CD4-positive, alpha-beta T cell (primary cell): Measurements from ENCODE around the gene CDC42. TPM values are rescaled to one million over a fixed set of nuclear protein-coding genes. Genes with fewer than 3 reads are reported as not detected.
"Not testable (repeated sequence)": the region's sequence is repeated elsewhere in the genome, so short reads cannot be mapped to it uniquely, and the experiment has no call there.

Experiments used
- ATAC-seq: fragments of 200-7000 bp; cut with Tn5 transposase; one replicate; pipeline ENCODE4 v1.10.0; 2022; ENCODE audit warnings: mild to moderate bottlenecking; ENCODE audit not compliant: poor library complexity
- CTCF ChIA-PET: fragments of 350-600 bp; sonication (Branson Sonifier 250); formaldehyde crosslinking; loops from one replicate; lab custom pipeline; 2021; ENCODE audit warnings: antibody characterized with exemption, inconsistent platforms; lab: Charles Lee
- POLR2A ChIA-PET: fragments of 350-600 bp; sonication (Branson Sonifier 250); formaldehyde crosslinking; loops from one replicate; lab custom pipeline; 2021; ENCODE audit warnings: antibody characterized with exemption, inconsistent platforms; lab: Charles Lee
- DNase-seq, 14 experiments: peaks; one replicate each; pipeline ENCODE4 v3.0.0-alpha.2; 2013 to 2020; ENCODE audit warnings: mixed read lengths in 2 of 14
- H3K27ac ChIP-seq, 2 donors: one replicate each; pipeline versions ENCODE4 v1.5.1 to v1.7.0; 2013; ENCODE audit warnings: low read length in 2 of 2, low read depth in 1 of 2, mild to moderate bottlenecking in 1 of 2
- H3K27me3 ChIP-seq, 2 experiments: 1 replicate in 1 of 2; 2 replicates in 1 of 2; pipeline versions ENCODE4 v1.6.1 to v1.7.0; 2013; ENCODE audit warnings: low read length in 2 of 2, control low read depth in 1 of 2, mild to moderate bottlenecking in 1 of 2, moderate library complexity in 1 of 2; ENCODE audit not compliant: insufficient read depth in 2 of 2, control insufficient read depth in 1 of 2
- H3K36me3 ChIP-seq: one replicate; pipeline ENCODE4 v1.6.1; 2013; ENCODE audit warnings: low read length, control low read depth; ENCODE audit not compliant: insufficient read depth
- H3K4me1 ChIP-seq: one replicate; pipeline ENCODE4 v1.6.1; 2013; ENCODE audit warnings: low read length, control low read depth; ENCODE audit not compliant: insufficient read depth
- H3K4me3 ChIP-seq: one replicate; pipeline ENCODE4 v1.5.1; 2013; ENCODE audit warnings: mild to moderate bottlenecking, low read length, moderate library complexity
- H3K9me3 ChIP-seq, 2 experiments: 1 replicate in 1 of 2; 2 replicates in 1 of 2; pipeline versions ENCODE4 v1.6.1 to v1.7.0; 2013; ENCODE audit warnings: low read length in 2 of 2, mild to moderate bottlenecking in 2 of 2, control low read depth in 1 of 2, moderate library complexity in 1 of 2; ENCODE audit not compliant: control insufficient read depth in 1 of 2, insufficient read depth in 1 of 2
- H3K27ac Mint-ChIP-seq: one replicate; pipeline ENCODE4 v1.8.0; 2020; ENCODE audit warnings: mixed read lengths
- H3K27me3 Mint-ChIP-seq: one replicate; pipeline ENCODE4 v1.8.0; 2021; ENCODE audit warnings: mixed read lengths
- H3K36me3 Mint-ChIP-seq: one replicate; pipeline ENCODE4 v1.8.0; 2021; ENCODE audit warnings: low read depth, mixed read lengths
- H3K4me1 Mint-ChIP-seq: one replicate; pipeline ENCODE4 v1.8.0; 2021; ENCODE audit warnings: low read depth, mixed read lengths
- H3K4me3 Mint-ChIP-seq: one replicate; pipeline ENCODE4 v1.8.0; 2020; ENCODE audit warnings: mild to moderate bottlenecking, mixed read lengths
- H3K9me3 Mint-ChIP-seq: one replicate; pipeline ENCODE4 v1.8.0; 2020; ENCODE audit warnings: mixed read lengths
- CTCF ChIP-seq: fragments of 200-600 bp; IDR thresholded peaks from one replicate; pipeline ENCODE4 v1.8.0; 2022; ENCODE audit warnings: antibody characterized with exemption, mild to moderate bottlenecking
- intact Hi-C, 2 experiments: fragments of 100-400 bp; cut with DNase I in 1 of 2; cut with micrococcal nuclease in 1 of 2; formaldehyde crosslinking; loops; one replicate each; pipeline versions ENCODE4 v1.15.1 to v1.9.0; 2023 to 2025; cut with DNase I, micrococcal nuclease
- total RNA-seq, 174 experiments: library from RNA in 2 of 174; stranded (reverse) in 2 of 174; gene quantifications; one replicate each; pipeline ENCODE4 v1.2.3 and lab custom pipeline; 2021 to 2026

CDC42 gene
- total RNA-seq, 2 experiments from 2014 or later, result 375 to 379 TPM

- H3K36me3 Mint-ChIP-seq, ATAC-seq, CTCF ChIA-PET, H3K4me1 ChIP-seq, intact Hi-C loops, POLR2A ChIA-PET, H3K36me3 ChIP-seq, H3K27ac ChIP-seq, H3K27me3 Mint-ChIP-seq, H3K4me3 ChIP-seq, H3K27me3 ChIP-seq, H3K4me1 Mint-ChIP-seq, H3K9me3 ChIP-seq, H3K9me3 Mint-ChIP-seq, DNase-seq, H3K27ac Mint-ChIP-seq, H3K4me3 Mint-ChIP-seq: not testable (repeated sequence)
Measured at GRCh38 chr1:22009566-22009965, 42.9 kb upstream of the CDC42 start.

DNA sequence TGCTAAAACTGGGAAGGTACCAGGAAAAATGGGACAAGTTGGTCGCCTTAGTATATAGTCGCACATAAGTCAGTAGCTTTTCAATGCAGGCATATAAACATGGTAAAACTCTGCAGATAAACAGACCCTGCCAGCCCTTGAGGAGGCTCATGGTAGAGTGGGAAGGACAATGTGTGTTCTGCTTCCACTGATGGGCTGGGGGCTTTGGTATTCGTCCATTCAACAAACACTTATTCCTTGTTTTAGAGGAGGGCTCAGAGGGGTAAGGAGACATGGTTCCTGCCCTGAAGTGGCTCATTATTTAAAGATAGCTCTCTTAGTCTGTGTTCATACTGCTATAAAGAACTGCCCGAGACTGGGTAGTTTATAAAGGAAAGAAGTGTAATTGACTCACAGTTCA lies 39.8 kb upstream of the CDC42 start:
- H3K36me3 Mint-ChIP-seq, H3K4me3 Mint-ChIP-seq, H3K4me1 Mint-ChIP-seq, ATAC-seq, H3K4me1 ChIP-seq, H3K27ac ChIP-seq, CTCF ChIA-PET, POLR2A ChIA-PET, H3K27me3 ChIP-seq, H3K27ac Mint-ChIP-seq, intact Hi-C loops, H3K27me3 Mint-ChIP-seq, H3K9me3 Mint-ChIP-seq, H3K9me3 ChIP-seq, DNase-seq, H3K36me3 ChIP-seq, H3K4me3 ChIP-seq: not testable (repeated sequence)

- H3K27me3 ChIP-seq, H3K4me3 Mint-ChIP-seq, H3K36me3 ChIP-seq, intact Hi-C loops, H3K4me3 ChIP-seq, H3K27ac ChIP-seq, DNase-seq, H3K27ac Mint-ChIP-seq, H3K36me3 Mint-ChIP-seq, H3K9me3 ChIP-seq, H3K27me3 Mint-ChIP-seq, ATAC-seq, H3K9me3 Mint-ChIP-seq, CTCF ChIA-PET: not testable (repeated sequence)
- H3K4me1 ChIP-seq, result peaks cover 16% of the 10 kb centered on the region
- POLR2A ChIA-PET, result interaction anchor here (1.4 kb wide), 1 partner anchor 11 kb away, joined by 3 read pairs; no protein-coding TSS in a partner anchor
- H3K4me1 Mint-ChIP-seq, result peaks cover 16% of the 10 kb centered on the region
Measured at GRCh38 chr1:22014575-22015206, 37.8 kb upstream of the CDC42 start.

DNA sequence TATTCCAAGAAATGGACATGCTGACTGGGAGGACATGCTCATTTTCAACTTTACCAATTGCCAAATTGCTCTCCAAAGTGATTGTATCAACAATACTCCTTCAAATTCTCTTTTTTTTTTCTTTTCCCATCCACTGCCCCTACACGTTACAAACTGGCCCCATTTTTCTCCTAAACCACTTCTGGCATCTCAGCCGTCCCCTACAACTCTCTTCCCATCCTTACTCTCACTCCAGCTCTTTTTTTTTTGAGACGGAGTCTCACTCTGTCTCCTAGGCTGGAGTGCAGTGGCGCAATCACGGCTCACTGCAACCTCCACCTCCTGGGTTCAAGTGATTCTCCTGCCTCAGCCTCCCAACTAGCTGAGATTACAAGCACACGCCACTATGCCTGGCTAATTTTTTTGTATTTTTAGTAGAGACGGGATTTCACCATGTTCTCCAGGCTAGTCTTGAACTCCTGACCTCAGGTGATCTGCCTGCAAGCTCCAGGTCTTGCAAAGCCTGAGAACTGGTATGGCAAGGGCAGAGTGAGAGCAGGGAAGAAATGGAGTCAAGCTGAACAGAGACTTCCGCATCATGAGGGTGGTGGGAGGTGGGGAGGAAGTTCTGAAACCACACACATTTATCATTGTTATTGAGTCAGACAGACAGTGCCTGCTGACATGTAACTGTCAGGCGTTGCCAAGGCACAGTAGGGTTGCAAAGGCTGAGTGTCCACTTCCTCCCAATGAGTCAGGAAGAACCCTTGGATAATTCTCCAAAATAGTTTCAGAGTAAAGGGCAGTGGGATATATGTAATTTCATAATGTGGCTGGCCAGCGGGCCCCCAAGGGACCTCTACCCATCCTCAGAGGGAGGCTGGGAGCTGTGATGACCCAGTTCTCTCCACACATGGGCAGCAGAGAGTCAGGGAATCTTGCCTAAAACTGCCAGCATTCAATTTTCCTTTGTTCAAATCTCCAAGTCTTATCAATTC lies 33.6 kb upstream of the CDC42 start:
- intact Hi-C loops, result no loop called here
- Histone ChIP-seq H3K36me3 (no peaks in the 10 kb centered on the region), H3K4me1 (peaks cover 43% of the 10 kb centered on the region), H3K27ac (peak overlapping the region in 1 of 2 donors; percentile 65), H3K9me3 (no peaks in the 10 kb centered on the region), H3K27me3 (no peaks in the 10 kb centered on the region), H3K4me3 (no peak overlapping the region)
- ChIA-PET CTCF (interaction anchor here (0.7 to 1.9 kb wide), 3 partner anchors 21 to 87 kb away, joined by 3 to 7 read pairs (median 5); no protein-coding TSS in a partner anchor), POLR2A (interaction anchor here (0.8 to 2.1 kb wide), 11 partner anchors 12 to 726 kb away, joined by 3 to 34 read pairs (median 3); partner anchors contain the start of genes CDC42 and USP48)
- Mint-ChIP-seq H3K36me3 (no peaks in the 10 kb centered on the region), H3K9me3 (no peaks in the 10 kb centered on the region), H3K27ac (peak overlapping the region; percentile 89), H3K27me3 (no peaks in the 10 kb centered on the region), H3K4me1 (peaks cover 25% of the 10 kb centered on the region), H3K4me3 (peak overlapping the region; percentile 57)
- DNase-seq, result peak; percentile 41 to 91 (median 58)
- TF ChIP-seq CTCF, result peak; percentile 35
- peak; percentile 95 for ATAC-seq
